ENCODE measurements around the gene MLLT10. TPM values are rescaled to one million over a fixed set of nuclear protein-coding genes. Genes with fewer than 3 reads are reported as not detected.

Gene MLLT10
- total RNA-seq, 1 donor from 2014 or later = 61.3 TPM

- peaks cover 16% of the 10 kb centered on the region for H3K4me1 ChIP-seq
- H3K36me3 Mint-ChIP-seq = peaks cover 6% of the 10 kb centered on the region
- no peaks in the 10 kb centered on the region for H3K9me3 Mint-ChIP-seq
- H3K79me2 ChIP-seq (ENCODE audit: low read depth) = peaks cover 69% of the 10 kb centered on the region
- H3K27me3 Mint-ChIP-seq (ENCODE audit: insufficient read depth, low read depth) = peaks cover 2% of the 10 kb centered on the region
- H3K9me3 ChIP-seq (ENCODE audit: low read depth) = no peaks in the 10 kb centered on the region
- H3K27ac ChIP-seq = no peak overlapping the region
- no peak overlapping the region for H3K9ac ChIP-seq
- no peak overlapping the region for H3K4me2 ChIP-seq
- DNase-seq (ENCODE audit: low spot score) = no peak
- H4K20me1 ChIP-seq (ENCODE audit: low read depth) = peaks cover under 1% of the 10 kb centered on the region
- H2AFZ ChIP-seq (replicated peaks) = no peak overlapping the region
- no peaks in the 10 kb centered on the region for H3K27me3 ChIP-seq
- H3K4me3 Mint-ChIP-seq = no peak overlapping the region
- H3K4me1 Mint-ChIP-seq = peaks cover 44% of the 10 kb centered on the region
- no peak overlapping the region for H3K27ac Mint-ChIP-seq
- no peak overlapping the region for H3K4me3 ChIP-seq
- no peaks in the 10 kb centered on the region for H3K36me3 ChIP-seq
- TF ChIP-seq, protein P1, sequence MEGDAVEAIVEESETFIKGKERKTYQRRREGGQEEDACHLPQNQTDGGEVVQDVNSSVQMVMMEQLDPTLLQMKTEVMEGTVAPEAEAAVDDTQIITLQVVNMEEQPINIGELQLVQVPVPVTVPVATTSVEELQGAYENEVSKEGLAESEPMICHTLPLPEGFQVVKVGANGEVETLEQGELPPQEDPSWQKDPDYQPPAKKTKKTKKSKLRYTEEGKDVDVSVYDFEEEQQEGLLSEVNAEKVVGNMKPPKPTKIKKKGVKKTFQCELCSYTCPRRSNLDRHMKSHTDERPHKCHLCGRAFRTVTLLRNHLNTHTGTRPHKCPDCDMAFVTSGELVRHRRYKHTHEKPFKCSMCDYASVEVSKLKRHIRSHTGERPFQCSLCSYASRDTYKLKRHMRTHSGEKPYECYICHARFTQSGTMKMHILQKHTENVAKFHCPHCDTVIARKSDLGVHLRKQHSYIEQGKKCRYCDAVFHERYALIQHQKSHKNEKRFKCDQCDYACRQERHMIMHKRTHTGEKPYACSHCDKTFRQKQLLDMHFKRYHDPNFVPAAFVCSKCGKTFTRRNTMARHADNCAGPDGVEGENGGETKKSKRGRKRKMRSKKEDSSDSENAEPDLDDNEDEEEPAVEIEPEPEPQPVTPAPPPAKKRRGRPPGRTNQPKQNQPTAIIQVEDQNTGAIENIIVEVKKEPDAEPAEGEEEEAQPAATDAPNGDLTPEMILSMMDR (IDR thresholded peaks at IDR 0.05) = no peak
- no peak for TF ChIP-seq EZH2phosphoT487 (IDR thresholded peaks at IDR 0.05)
- no peak for TF ChIP-seq EZH2 (IDR thresholded peaks at IDR 0.05)
- peaks cover 63% of the 10 kb centered on the region for H3F3A ChIP-seq (ENCODE audit: low read depth)
Observed at GRCh38 chr10:21492421-21492820, 41.6 kb upstream of the MLLT10 start.

DNA sequence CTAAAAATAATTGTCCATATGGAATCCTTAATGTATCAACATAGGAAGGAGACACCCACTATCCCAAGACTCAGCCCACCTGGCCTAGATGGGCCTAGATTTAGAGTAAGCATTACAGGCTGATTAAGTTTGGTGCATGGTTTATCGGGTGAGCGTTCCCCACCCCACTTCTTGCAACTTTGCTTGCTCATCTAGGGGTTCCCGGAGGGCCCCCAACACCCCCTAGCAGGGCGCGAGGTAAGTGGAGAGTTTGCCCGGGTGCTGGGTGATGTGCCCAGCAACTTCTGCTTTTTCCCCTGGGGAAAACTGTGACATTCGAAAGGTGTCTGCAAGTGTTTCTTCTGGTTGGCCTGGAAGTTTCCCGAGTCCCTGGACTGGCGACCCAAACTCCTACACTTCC is 40.2 kb upstream of the MLLT10 start:
- peaks cover 9% of the 10 kb centered on the region for H3K27me3 ChIP-seq
- TF ChIP-seq EZH2 (IDR thresholded peaks at IDR 0.05) (no peak), EZH2phosphoT487 (IDR thresholded peaks at IDR 0.05) (no peak)
- TF ChIP-seq, protein P1 (IDR thresholded peaks at IDR 0.05) = no peak
- Mint-ChIP-seq H3K36me3 (no peaks in the 10 kb centered on the region), H3K9me3 (no peaks in the 10 kb centered on the region), H3K27me3 (ENCODE audit: insufficient read depth, low read depth) (peaks cover 2% of the 10 kb centered on the region), H3K4me3 (peak overlapping the region; percentile 85), H3K4me1 (peaks cover 49% of the 10 kb centered on the region), H3K27ac (peak overlapping the region; percentile 82)
- DNase-seq (ENCODE audit: low spot score) = no peak
- H3K4me2 ChIP-seq = peak overlapping the region; percentile 89
- peaks cover 3% of the 10 kb centered on the region for H4K20me1 ChIP-seq (ENCODE audit: low read depth)
- peak overlapping the region; percentile 67 for H3K4me3 ChIP-seq
- H3K27ac ChIP-seq = no peak overlapping the region
- peaks cover 63% of the 10 kb centered on the region for H3F3A ChIP-seq (ENCODE audit: low read depth)
- no peak overlapping the region for H2AFZ ChIP-seq (replicated peaks)
- no peak overlapping the region for H3K9ac ChIP-seq
- H3K9me3 ChIP-seq (ENCODE audit: low read depth) = no peaks in the 10 kb centered on the region
- no peaks in the 10 kb centered on the region for H3K36me3 ChIP-seq
- H3K4me1 ChIP-seq = peaks cover 25% of the 10 kb centered on the region
- peaks cover 82% of the 10 kb centered on the region for H3K79me2 ChIP-seq (ENCODE audit: low read depth)

DNA sequence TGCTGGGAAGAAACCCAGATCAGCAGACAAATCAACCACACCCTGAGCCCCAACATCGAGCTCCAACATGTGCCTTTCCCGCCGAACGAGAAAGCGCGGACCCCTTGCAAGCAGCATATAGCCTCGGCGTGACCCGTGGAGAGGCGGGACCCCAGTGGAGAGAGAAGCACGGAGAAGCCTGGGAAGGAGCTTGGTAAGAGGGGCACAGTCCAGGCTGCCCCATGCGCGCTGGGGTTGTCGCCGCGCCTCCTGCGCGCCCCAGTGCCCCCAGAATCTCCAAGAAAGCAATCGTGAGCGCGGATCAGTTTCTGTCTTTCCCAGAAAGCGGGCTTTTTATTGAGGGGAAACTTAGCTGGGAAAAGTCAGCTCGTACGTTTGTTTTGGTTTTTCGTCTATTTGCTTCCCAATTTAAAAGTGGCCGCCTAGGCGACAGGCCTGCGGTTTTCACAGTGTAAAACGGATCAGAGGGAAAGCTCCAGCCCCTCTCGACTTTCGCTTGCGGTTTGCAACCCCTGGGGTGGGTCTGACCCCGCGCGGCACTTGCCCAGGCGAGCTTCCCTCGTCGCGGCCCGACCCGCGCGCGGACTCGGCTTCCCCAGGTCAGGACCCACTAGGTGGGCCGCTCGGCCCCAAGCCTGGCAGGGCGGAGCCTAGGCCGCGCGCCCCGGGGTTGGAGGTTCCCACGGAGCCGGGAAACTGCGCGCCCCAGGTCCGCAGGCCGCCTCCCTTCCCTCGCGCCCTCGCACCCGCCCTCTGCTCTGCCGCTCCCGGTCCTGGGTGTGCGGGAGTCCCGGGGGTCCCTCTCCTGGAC is 39.6 kb upstream of the MLLT10 start:
- Histone ChIP-seq H3K27me3 (peaks cover 9% of the 10 kb centered on the region), H3K9ac (peak overlapping the region; percentile 61), H3K4me2 (peak overlapping the region; percentile 89), H2AFZ (replicated peaks) (peak overlapping the region; percentile 30), H3K9me3 (ENCODE audit: low read depth) (no peaks in the 10 kb centered on the region), H4K20me1 (ENCODE audit: low read depth) (peaks cover 3% of the 10 kb centered on the region), H3K4me1 (peaks cover 25% of the 10 kb centered on the region), H3K36me3 (no peaks in the 10 kb centered on the region), H3K79me2 (ENCODE audit: low read depth) (peaks cover 88% of the 10 kb centered on the region), H3F3A (ENCODE audit: low read depth) (peaks cover 60% of the 10 kb centered on the region), H3K27ac (peak overlapping the region; percentile 74), H3K4me3 (peak overlapping the region; percentile 67)
- H3K36me3 Mint-ChIP-seq = no peaks in the 10 kb centered on the region
- peak overlapping the region; percentile 82 for H3K27ac Mint-ChIP-seq
- DNase-seq (ENCODE audit: low spot score) = peak; percentile 67
- peak overlapping the region; percentile 93 for H3K4me3 Mint-ChIP-seq
- peaks cover 2% of the 10 kb centered on the region for H3K27me3 Mint-ChIP-seq (ENCODE audit: insufficient read depth, low read depth)
- no peak for TF ChIP-seq EZH2phosphoT487 (IDR thresholded peaks at IDR 0.05)
- TF ChIP-seq, protein P1 (IDR thresholded peaks at IDR 0.05) = peak; percentile 28
- TF ChIP-seq EZH2 (IDR thresholded peaks at IDR 0.05) = no peak
- no peaks in the 10 kb centered on the region for H3K9me3 Mint-ChIP-seq
- peaks cover 49% of the 10 kb centered on the region for H3K4me1 Mint-ChIP-seq

All from neural progenitor cell (in vitro differentiated cells).